DMS79 treated with DMSO at 0.1 percent for 48 hours (cell line): ENCODE measurements around the gene OR4D5.

ENCODE experiments used
- DNase-seq: peaks from one replicate; lab custom pipeline; 2025; lab: John Stamatoyannopoulos, UW

OR4D5 gene

DNA sequence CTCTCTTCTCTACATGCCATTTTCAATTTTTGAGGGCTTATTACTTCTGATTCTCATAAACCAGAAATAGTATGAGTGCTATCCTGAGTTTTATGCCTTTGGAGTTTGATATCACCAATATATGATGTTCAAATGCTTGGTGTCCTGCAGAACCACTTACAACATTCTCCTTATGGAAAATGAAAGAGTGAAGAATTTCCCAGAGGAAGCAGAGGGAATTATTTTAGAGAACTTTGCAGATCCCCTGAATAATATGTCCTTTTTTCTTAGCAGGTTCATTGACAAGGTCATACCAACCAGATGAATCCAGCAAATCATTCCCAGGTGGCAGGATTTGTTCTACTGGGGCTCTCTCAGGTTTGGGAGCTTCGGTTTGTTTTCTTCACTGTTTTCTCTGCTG, at the start of gene OR4D5:
Gene OR4D5, plus strand, starts transcription at position 301 of the 400 bp plus-strand sequence. Its CDS starts 0 bp downstream, at position 301.
- DNase-seq, result no peak

GRCh38 chr11:123892031-123892430, 47.4 kb upstream of the OR4D5 start:
- DNase-seq, result no peak

- no peak for DNase-seq
These were observed 39.6 kb upstream of the OR4D5 start for GRCh38 chr11:123899792-123900191.

DNA sequence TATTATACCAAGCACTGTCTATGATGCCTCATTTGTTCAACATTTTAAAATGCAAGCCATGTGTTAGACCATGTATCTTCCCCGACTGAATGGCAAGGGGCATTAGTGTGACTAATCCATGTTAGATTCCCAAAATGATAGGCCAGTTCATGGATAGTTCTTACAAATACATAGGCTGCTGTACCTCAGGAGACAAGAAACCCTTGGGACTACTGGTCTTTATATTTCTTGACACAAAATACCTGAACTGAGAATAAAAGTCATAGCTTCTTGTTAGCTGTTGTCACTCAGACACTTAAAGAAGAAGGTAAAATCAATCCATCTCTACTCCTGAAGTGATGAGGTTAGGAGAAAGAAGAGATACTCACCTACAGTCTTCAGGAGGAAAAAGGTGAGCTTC, 37.5 kb upstream of the OR4D5 start, which contains the start of gene OR8D4:
Gene OR8D4, plus strand, starts transcription at position 301 of the 400 bp plus-strand sequence. CDS start 4,265 bp downstream, outside the sequence.
- no peak for DNase-seq

DNA sequence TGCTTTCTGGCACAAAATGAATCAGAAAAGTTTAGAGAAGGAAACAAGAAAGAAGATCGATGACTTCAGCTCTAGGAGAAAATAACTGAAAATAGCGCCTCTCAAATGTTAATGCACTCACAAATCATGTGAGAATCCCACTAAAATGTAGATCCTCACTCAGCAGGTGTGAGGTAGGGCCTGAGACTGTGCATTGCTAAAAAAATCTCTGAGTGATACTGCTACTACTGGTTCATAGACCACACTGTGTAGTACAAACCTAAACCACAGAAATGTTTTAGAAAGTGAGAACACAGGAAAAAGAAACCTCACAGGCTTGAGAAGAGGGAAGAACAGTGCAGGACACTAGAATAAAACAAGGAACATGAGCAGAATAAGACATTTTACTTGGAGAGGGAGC, 35.5 kb upstream of the OR4D5 start:
- DNase-seq, result no peak

DNA sequence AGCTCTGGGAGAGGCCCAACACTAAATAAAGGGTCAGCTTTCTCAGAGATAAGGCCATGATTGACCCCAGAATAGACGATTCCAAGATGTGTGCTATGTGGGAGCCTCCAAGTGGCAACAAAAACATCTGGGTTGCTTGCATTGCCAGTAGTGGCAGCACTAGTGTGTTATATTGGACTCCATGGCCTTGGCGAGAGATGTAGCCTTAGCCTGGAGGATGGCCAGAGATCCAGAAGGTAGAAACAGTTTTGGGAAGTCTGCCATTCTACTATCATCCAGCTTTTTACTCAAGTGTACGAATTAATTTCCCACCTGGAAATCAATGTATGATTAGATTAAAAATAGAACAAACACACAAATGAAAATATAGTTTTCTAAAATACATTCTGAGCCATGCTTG, 34.5 kb upstream of the OR4D5 start:
- DNase-seq, result no peak

DNA sequence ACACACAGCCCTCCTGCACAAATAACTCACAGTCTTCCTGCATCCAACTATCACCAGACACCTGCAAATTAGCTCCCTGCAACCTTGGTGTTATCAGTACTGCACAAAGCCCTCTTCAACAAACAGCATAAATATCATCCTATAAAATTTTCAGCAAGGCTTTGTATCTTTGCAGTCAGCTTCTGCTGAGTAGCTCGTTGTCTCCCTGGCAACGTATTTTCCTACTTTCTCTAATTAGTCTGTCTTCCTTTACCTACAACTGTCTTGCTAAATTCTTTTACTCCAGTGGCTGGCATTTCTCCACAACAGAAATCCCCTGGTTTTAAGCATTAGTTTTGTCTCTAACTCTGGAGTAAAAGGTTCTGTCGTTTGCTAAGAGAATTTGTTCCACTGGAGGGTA, 33.6 kb upstream of the OR4D5 start:
- no peak for DNase-seq

GRCh38 chr11:123920943-123921342, 18.5 kb upstream of the OR4D5 start:
- no peak for DNase-seq

DNA sequence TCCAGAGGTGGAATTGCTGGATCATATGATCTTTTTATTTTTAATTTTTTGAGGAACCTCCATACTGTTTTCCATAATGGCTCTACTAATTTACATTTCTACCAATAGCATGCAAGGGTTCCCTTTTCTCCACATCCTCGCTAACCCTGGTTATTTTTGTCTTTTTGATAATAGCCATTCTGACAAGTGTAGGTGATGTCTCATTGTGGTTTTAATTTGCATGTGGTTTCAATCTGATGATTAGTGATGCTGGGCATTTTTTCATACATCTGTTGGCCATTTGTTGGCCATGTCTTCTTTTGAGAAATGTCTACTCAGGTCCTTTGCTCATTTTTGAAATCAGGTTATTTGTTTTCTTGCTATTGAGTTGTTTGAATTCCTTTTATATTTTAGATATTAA, 15.4 kb upstream of the OR4D5 start:
- DNase-seq, result no peak

- DNase-seq, result no peak
These were observed 3.0 kb downstream of the OR4D5 start for GRCh38 chr11:123942413-123942812.

- DNase-seq, result no peak
These were observed 4.3 kb downstream of the OR4D5 start, which contains the start of gene OR6T1 for GRCh38 chr11:123943738-123944137. TSS of gene OR6T1 (minus strand) at chr11:123943838. CDS start at chr11:123943838, 0 bp downstream.

- no peak for DNase-seq
These were observed 5.7 kb downstream of the OR4D5 start for GRCh38 chr11:123945132-123945531.

DNA sequence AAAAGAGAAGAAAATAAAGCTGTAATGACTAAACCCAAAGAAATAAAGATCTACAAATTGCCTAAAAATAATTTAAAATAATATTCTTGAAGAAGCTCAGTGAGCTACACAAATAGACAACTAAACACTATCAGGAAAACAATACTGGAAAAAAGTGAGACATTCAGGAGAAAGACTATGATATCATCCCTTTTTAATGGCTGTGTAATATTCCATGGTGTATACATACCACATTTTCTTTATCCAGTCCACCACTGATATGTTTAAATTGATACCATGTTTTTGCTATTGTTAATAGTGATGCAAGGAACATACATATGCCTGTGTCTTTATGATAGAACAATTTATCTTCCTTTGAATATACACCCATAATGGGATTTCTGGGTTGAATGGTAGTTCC, 17.3 kb downstream of the OR4D5 start:
- no peak for DNase-seq

DNA sequence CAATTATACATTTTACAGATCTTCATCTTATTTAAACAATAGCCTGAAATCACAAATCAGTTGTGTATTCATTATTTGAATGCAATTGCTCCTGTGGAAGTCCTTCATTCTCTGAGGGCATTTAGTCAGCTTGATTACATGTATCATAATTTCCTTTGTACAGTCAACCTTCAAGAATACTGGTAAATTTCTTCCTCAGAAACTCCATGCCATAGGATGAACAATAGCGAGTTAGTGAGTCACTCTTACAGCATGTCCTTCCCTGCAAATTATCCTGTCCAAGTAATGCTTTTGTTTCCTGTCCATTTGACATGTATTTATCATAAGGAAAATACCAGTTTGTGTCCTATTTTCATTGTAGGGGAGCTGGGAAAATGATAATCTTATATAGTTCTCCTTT, 34.4 kb downstream of the OR4D5 start:
- DNase-seq, result no peak

DNA sequence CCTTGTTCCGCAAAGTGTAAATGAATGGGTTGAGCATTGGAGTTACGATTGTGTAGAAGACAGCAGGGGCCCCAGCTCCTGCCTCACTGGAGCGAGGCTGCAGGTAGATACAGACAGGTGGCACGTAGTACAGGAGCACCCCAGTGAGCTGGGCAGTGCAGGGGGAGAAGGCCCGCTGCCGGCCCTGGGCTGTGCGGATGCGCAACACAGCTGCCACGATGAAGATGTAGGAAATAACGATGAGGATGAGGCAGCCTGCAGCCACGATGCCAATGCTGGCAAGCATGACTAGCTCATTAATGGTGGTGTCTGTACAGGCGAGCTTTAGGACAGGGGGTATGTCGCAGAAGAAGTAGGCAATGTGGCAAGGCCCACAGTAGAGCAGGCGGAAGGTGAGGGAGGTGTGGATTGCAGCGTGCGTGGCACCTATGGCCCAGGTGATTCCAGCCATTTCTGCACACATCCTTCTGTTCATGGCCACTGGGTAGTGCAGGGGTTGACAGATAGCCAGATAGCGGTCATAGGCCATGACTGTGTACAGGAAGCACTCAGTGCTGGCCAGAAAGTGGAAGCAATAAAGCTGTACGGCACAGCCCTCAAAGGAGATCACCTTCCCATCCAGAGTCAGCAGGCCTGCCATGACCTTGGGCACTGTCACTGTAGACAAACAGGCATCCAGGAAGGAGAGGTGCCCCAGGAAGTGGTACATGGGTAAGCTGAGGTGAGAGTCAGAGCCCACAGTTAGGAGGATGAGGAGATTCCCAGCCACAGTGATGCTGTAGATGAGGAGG, 37.5 kb downstream of the OR4D5 start:
- no peak for DNase-seq

DNA sequence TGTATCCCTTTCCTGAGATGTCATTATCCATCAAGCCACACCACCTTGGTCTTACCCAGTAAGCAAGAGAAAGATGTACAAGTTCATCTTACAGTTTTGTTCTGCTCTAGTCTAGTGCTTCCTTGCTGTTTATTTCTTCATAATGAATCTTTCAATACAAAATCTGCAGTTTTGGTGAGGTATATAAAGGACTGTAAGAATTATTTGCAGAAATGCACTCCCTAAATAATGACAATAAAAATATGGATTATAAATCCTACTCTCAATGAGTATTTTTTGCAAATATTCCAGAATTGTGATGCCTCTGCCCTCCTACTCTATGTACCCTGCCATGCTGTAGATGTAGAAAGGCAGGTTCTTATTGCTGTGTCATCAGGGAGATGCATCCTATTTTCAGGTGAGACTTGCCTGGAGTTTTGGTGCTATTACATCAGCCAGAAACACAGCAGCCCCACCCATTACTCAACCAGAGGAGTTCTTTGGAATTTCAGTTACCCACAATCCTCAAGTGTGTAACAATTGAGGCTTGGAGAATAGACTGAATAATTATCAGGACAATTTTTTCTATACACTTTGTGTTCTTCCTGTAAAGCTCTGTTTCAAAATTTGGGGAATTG, 38.4 kb downstream of the OR4D5 start, which contains the start of gene OR10S1:
Gene OR10S1, minus strand, starts transcription at position 51 of the 617 bp plus-strand sequence. CDS start 117 bp downstream, outside the sequence.
- no peak for DNase-seq

DNA sequence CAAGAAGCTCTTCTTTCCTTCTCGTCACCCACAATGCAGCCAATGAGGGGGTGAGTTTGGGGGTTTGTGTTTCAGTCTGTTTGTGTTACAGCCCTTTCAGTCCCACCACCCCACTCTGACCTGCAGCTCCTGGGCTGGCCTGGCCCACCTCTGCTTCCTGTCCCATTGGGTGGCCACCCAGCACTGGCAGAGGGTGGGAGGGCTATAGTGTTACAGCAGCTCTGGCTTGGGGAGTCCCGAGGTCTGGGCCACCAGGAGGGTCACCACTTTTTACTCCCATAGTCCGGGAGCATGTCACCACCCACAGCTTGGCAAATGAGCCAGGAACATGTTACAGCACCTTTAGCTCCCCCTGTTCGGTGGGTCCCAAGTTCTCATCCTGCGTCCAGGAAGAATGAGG, 39.9 kb downstream of the OR4D5 start:
- DNase-seq, result no peak
